HG03469 (cell line): ENCODE results near the gene PKDREJ.
"Not testable (repeated sequence)": the region's sequence is repeated elsewhere in the genome, so short reads cannot be mapped to it uniquely, and the experiment has no call there.

ENCODE experiments used
- ATAC-seq: cut with Tn5 transposase; IDR thresholded peaks from one replicate; pipeline ENCODE4 v1.9.1; 2021; ENCODE audit warnings: mild to moderate bottlenecking, moderate library complexity, moderate number of reproducible peaks; ENCODE audit not compliant: unreplicated experiment

The PKDREJ gene

GRCh38 chr22:46263216-46263590, at the start of gene PKDREJ:
PKDREJ (minus strand) TSS chr22:46263343; CDS start chr22:46263322, 21 bp downstream.
- ATAC-seq, result no peak

GRCh38 chr22:46312848-46313247, 49.7 kb upstream of the PKDREJ start:
- not testable (repeated sequence) for ATAC-seq

- no peak for ATAC-seq
These were observed 48.9 kb upstream of the PKDREJ start for GRCh38 chr22:46312056-46312455.

- no peak for ATAC-seq
These were observed 46.5 kb upstream of the PKDREJ start for GRCh38 chr22:46309526-46310085.

- ATAC-seq, result no peak
These were observed 45.3 kb upstream of the PKDREJ start for GRCh38 chr22:46308283-46308988.

- ATAC-seq, result no peak
These were observed 40.3 kb upstream of the PKDREJ start for GRCh38 chr22:46303347-46303965.

- ATAC-seq, result no peak
These were observed 37.3 kb upstream of the PKDREJ start for GRCh38 chr22:46300491-46300890.

GRCh38 chr22:46299101-46299500, 36.0 kb upstream of the PKDREJ start:
- no peak for ATAC-seq

- ATAC-seq, result no peak
These were observed 34.1 kb upstream of the PKDREJ start for GRCh38 chr22:46297151-46297812.

GRCh38 chr22:46296257-46297150, 33.4 kb upstream of the PKDREJ start, which contains the start of gene GTSE1:
GTSE1 (plus strand) TSS chr22:46296870; CDS start chr22:46297401, 531 bp downstream.
- ATAC-seq, result peak; percentile 78

GRCh38 chr22:46295277-46295971, 32.3 kb upstream of the PKDREJ start:
- ATAC-seq, result no peak

- ATAC-seq, result no peak
These were observed 31.6 kb upstream of the PKDREJ start for GRCh38 chr22:46294784-46295183.

GRCh38 chr22:46293577-46294260, 30.6 kb upstream of the PKDREJ start:
- no peak for ATAC-seq

GRCh38 chr22:46292732-46293131, 29.6 kb upstream of the PKDREJ start:
- ATAC-seq, result no peak

GRCh38 chr22:46292173-46292572, 29.0 kb upstream of the PKDREJ start:
- ATAC-seq, result no peak

- ATAC-seq, result no peak
These were observed 28.0 kb upstream of the PKDREJ start for GRCh38 chr22:46290843-46291785.

GRCh38 chr22:46290121-46290842, 27.1 kb upstream of the PKDREJ start:
- no peak for ATAC-seq
